Measurements from ENCODE around the gene RAC3.
"Not testable (repeated sequence)": the region's sequence is repeated elsewhere in the genome, so short reads cannot be mapped to it uniquely, and the experiment has no call there.

Gene RAC3

GRCh38 chr17:82037092-82037888 is 5.8 kb downstream of the RAC3 start, which contains the start of gene DCXR:
TSS of gene DCXR (minus strand) at chr17:82037697. CDS start at chr17:82037682, 15 bp downstream.
- Histone ChIP-seq H3K9me3 (ENCODE audit: insufficient read depth, low read length, severe bottlenecking) (no peaks in the 10 kb centered on the region), H3K36me3 (ENCODE audit: insufficient read depth, low read length) (peaks cover 28% of the 10 kb centered on the region), H3K4me3 (ENCODE audit: low read depth in 1 of 2, low read length in 2 of 2) (peak within 1 kb of the TSS; percentile 67 to 68), H3K9ac (ENCODE audit: low read depth, low read length) (peak within 1 kb of the TSS; percentile 74), H3K27ac (ENCODE audit: low read length) (peak within 1 kb of the TSS; percentile 77), H3K79me2 (ENCODE audit: insufficient read depth, low read length) (peaks cover 16% of the 10 kb centered on the region), H4K20me1 (ENCODE audit: insufficient read depth, low read length) (peaks cover 29% of the 10 kb centered on the region), H2AFZ (ENCODE audit: low read depth, low read length) (peak within 1 kb of the TSS; percentile 99), H3K27me3 (ENCODE audit: insufficient read depth, low read length, poor library complexity) (no peaks in the 10 kb centered on the region), H3K4me1 (ENCODE audit: insufficient read depth, low read length) (peaks cover 31% of the 10 kb centered on the region), H3K4me2 (ENCODE audit: insufficient read depth, low read length) (peak within 1 kb of the TSS; percentile 85)
- ATAC-seq (ENCODE audit: insufficient read depth, low read depth) (peak; percentile 94), DNase-seq (peak; percentile 98)
- TF ChIP-seq CTCF (IDR thresholded peaks at IDR 0.05; ENCODE audit: borderline replicate concordance, extremely low read depth, low read length, poor library complexity, severe bottlenecking) (peak; percentile 93), EZH2 (IDR thresholded peaks at IDR 0.05; ENCODE audit: borderline replicate concordance, low read depth, low read length, severe bottlenecking) (no peak)

GRCh38 chr17:82037889-82038195 is 6.4 kb downstream of the RAC3 start:
- Histone ChIP-seq H4K20me1 (ENCODE audit: insufficient read depth, low read length) (peaks cover 26% of the 10 kb centered on the region), H3K4me3 (ENCODE audit: low read depth in 1 of 2, low read length in 2 of 2) (peak overlapping the region in 1 of 2 experiments; percentile 68; a peak in 2 of 4 replicates), H3K27ac (ENCODE audit: low read length) (peak overlapping the region; percentile 71), H3K4me1 (ENCODE audit: insufficient read depth, low read length) (peaks cover 26% of the 10 kb centered on the region), H3K36me3 (ENCODE audit: insufficient read depth, low read length) (peaks cover 28% of the 10 kb centered on the region), H3K4me2 (ENCODE audit: insufficient read depth, low read length) (peak overlapping the region; percentile 85), H3K27me3 (ENCODE audit: insufficient read depth, low read length, poor library complexity) (no peaks in the 10 kb centered on the region), H2AFZ (ENCODE audit: low read depth, low read length) (peak overlapping the region; percentile 99), H3K79me2 (ENCODE audit: insufficient read depth, low read length) (peaks cover 11% of the 10 kb centered on the region), H3K9ac (ENCODE audit: low read depth, low read length) (peak overlapping the region; percentile 74), H3K9me3 (ENCODE audit: insufficient read depth, low read length, severe bottlenecking) (no peaks in the 10 kb centered on the region)
- ATAC-seq (ENCODE audit: insufficient read depth, low read depth): no peak
- no peak for TF ChIP-seq EZH2 (IDR thresholded peaks at IDR 0.05; ENCODE audit: borderline replicate concordance, low read depth, low read length, severe bottlenecking)
- no peak for TF ChIP-seq CTCF (IDR thresholded peaks at IDR 0.05; ENCODE audit: borderline replicate concordance, extremely low read depth, low read length, poor library complexity, severe bottlenecking)
- no peak for DNase-seq

GRCh38 chr17:82038796-82039409 is 7.4 kb downstream of the RAC3 start:
- peaks cover 21% of the 10 kb centered on the region for H4K20me1 ChIP-seq (ENCODE audit: insufficient read depth, low read length)
- H3K4me3 ChIP-seq (ENCODE audit: low read depth in 1 of 2, low read length in 2 of 2); H3K4me2 ChIP-seq (ENCODE audit: insufficient read depth, low read length); H3K9ac ChIP-seq (ENCODE audit: low read depth, low read length); H3K9me3 ChIP-seq (ENCODE audit: insufficient read depth, low read length, severe bottlenecking); H3K27me3 ChIP-seq (ENCODE audit: insufficient read depth, low read length, poor library complexity); DNase-seq; H2AFZ ChIP-seq (ENCODE audit: low read depth, low read length); ATAC-seq (ENCODE audit: insufficient read depth, low read depth); H3K27ac ChIP-seq (ENCODE audit: low read length): not testable (repeated sequence)
- peaks cover 11% of the 10 kb centered on the region for H3K79me2 ChIP-seq (ENCODE audit: insufficient read depth, low read length)
- peaks cover 23% of the 10 kb centered on the region for H3K4me1 ChIP-seq (ENCODE audit: insufficient read depth, low read length)
- peaks cover 23% of the 10 kb centered on the region for H3K36me3 ChIP-seq (ENCODE audit: insufficient read depth, low read length)

GRCh38 chr17:82039695-82040299 is 8.3 kb downstream of the RAC3 start:
- H3K36me3 ChIP-seq (ENCODE audit: insufficient read depth, low read length): peaks cover 18% of the 10 kb centered on the region

More at GRCh38 chr17:82039695-82040299, 8.3 kb downstream of the RAC3 start:
- Histone ChIP-seq H3K9ac (ENCODE audit: low read depth, low read length) (no peak overlapping the region), H3K4me1 (ENCODE audit: insufficient read depth, low read length) (peaks cover 23% of the 10 kb centered on the region), H2AFZ (ENCODE audit: low read depth, low read length) (no peak overlapping the region), H4K20me1 (ENCODE audit: insufficient read depth, low read length) (peaks cover 18% of the 10 kb centered on the region), H3K9me3 (ENCODE audit: insufficient read depth, low read length, severe bottlenecking) (no peaks in the 10 kb centered on the region), H3K27me3 (ENCODE audit: insufficient read depth, low read length, poor library complexity) (no peaks in the 10 kb centered on the region), H3K4me3 (ENCODE audit: low read depth in 1 of 2, low read length in 2 of 2) (no peak overlapping the region), H3K79me2 (ENCODE audit: insufficient read depth, low read length) (peaks cover 11% of the 10 kb centered on the region), H3K4me2 (ENCODE audit: insufficient read depth, low read length) (no peak overlapping the region), H3K27ac (ENCODE audit: low read length) (no peak overlapping the region)
- no peak for TF ChIP-seq EZH2 (IDR thresholded peaks at IDR 0.05; ENCODE audit: borderline replicate concordance, low read depth, low read length, severe bottlenecking)
- no peak for TF ChIP-seq CTCF (IDR thresholded peaks at IDR 0.05; ENCODE audit: borderline replicate concordance, extremely low read depth, low read length, poor library complexity, severe bottlenecking)
- DNase-seq (no peak), ATAC-seq (ENCODE audit: insufficient read depth, low read depth) (no peak)

All from DND-41 (cell line).